Activated T-cell treated with anti-CD3 and anti-CD28 coated beads, Interleukin-2, amount 50 U/mL, for 48 hours (primary cell): Measurements from ENCODE around the gene COL20A1.

Experiments
- DNase-seq, 2 experiments: peaks; one replicate each; pipeline ENCODE4 v3.0.0-alpha.2; 2020

COL20A1 gene

DNA sequence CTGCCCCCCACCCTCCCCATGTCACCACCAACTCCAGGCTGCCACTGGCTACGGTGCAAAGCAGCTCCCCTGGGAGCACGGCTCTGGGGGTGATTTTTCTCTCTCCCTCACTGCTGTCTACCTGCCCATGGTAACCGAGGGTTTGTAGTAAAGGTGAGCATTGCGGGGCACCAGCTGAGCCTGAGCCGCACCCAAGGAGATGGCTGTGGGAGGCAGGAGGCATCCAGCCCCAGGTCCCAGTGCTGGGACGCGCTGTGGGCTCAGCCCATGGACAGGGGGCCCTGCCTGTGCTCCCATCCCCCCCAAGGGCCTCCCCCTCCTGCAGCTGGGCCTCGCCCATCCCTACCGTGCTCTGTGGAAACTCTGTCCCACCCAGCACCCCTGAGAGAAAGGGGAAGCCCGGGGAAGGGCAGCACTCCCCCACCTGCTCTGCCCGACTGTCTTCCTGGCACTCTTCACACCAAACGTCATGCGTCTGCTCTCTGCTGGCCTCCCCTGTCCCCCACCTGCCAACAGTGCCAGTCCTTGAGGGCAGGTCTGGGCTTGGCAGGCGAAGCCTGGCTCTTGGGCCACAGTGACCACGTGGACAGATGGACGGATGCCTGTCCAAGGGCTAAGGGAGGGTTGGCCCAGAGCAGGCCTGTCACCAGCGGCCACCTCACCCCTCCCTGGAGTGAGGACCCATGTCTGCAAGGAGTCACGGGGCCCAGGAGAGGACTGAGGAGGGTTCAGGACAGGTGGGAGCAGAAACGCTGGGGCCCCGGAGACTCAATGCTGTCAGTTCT is 72.0 kb downstream of the COL20A1 start:
- no peak for DNase-seq

GRCh38 chr20:63365601-63366389 is 72.8 kb downstream of the COL20A1 start:
- no peak for DNase-seq

GRCh38 chr20:63366390-63367365 is 73.7 kb downstream of the COL20A1 start:
- no peak for DNase-seq

DNA sequence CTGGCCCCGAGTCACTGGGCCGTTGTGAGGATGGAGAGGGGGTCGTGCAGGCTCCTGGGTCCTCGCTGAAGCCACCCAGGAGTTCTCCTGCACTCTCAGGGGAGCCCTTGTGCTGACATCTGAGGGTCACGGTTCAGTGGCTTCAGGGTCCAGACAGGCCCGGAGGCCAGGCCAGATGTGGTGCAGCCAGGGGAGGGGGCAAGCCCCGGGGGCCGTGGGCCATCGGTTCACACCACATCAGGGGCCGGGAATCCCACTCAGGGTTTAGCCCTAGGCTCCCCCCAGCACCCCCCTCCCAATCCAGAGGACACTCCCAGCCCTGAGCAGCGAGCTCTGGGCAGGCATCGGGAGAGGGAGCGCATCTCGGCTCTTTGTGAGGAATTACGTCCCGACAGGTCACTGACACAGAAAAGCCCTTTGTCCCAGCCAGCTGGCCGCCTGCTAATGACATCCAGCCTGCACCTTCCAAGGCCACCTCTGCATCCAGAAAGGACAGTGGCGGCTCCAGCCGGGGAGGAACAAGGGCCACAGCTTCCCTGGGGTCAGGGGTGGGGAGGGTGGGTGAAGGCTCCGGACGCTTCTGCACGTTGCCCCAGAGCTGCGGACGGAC is 74.6 kb downstream of the COL20A1 start:
- DNase-seq, result no peak

GRCh38 chr20:63368151-63368550 is 75.2 kb downstream of the COL20A1 start:
- DNase-seq, result no peak

- DNase-seq, result no peak
These were observed 76.1 kb downstream of the COL20A1 start for GRCh38 chr20:63369024-63369530.

GRCh38 chr20:63369724-63370617 is 77.0 kb downstream of the COL20A1 start:
- DNase-seq, result no peak

- no peak for DNase-seq
These were observed 77.7 kb downstream of the COL20A1 start for GRCh38 chr20:63370618-63371187.

GRCh38 chr20:63371291-63371865 is 78.4 kb downstream of the COL20A1 start:
- no peak for DNase-seq

- DNase-seq, result no peak
These were observed 80.2 kb downstream of the COL20A1 start for GRCh38 chr20:63372971-63373885.

DNA sequence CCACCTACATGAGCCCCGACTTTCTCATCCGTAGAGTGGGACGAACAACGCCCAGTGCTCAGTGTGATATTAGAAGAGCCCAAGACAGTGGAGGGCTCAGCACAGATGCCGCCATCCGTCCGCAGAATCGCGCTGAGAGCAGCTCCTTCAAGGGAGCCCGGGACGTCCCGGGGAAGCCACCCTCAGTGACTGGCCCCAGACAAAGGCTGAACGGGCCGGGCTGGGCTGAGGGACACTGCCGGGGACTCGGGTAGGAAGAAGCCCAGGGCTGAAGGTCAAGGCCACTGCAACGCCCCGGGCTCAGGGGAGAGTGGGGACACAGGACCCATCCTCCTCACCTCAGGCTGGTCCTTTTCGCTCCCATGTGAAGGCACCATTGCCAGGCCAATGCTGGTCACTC is 81.0 kb downstream of the COL20A1 start:
- DNase-seq, result no peak

DNA sequence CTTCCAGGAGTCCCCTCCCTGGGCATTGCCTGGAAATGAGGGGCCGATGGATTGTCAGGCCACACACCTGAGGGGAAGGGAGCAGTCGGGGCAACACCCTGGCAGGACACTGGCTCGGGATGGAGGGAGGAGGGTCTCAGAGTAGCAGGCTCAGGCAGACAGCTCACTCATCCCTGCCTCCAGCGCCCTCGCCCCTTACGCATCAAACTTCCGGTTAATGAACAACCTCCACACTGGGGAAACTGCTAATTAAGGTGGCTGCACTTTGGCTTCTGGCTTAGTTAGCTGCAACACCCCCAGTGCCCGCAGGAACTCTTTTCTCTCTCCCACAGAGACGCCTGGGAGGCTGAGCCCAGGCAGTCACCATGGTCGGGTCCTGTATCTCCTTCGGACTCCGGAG is 81.5 kb downstream of the COL20A1 start:
- no peak for DNase-seq

GRCh38 chr20:63375438-63375837 is 82.5 kb downstream of the COL20A1 start:
- no peak for DNase-seq

GRCh38 chr20:63376283-63377250 is 83.6 kb downstream of the COL20A1 start:
- DNase-seq, result no peak

DNA sequence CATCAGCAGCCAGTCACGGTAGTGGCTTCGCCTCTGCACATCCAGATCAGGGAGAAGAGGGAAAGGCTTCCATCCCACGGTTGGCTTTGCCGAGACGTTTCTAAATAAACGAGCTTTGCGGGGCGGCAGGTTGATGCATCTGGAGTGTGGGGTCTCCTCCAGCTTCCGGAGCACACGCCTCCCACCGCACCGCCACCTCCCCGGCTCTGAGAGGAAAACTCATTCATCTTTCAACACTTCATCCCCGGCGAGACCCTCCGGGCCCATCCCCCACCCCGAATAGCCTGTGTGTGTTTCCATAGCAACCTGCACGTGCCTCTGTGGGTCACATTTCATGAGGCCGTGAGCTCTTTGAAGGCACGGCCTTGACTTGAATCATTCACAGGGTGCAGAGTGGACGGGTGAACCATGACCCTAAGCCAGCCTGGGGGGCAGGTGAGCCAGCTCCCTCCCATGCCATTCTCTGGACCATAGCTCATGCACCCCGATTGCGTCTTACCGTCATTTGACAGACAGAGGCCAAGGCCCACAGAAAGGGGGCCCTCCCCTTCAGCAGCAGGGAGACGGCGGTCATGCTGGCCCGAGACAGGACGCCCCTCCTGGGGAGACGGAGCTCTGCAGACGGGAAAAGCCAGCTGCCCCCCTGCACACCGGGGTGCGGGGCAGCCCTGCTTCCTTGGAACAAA is 84.4 kb downstream of the COL20A1 start:
- no peak for DNase-seq

GRCh38 chr20:63377951-63378381 is 85.0 kb downstream of the COL20A1 start:
- DNase-seq, result no peak

DNA sequence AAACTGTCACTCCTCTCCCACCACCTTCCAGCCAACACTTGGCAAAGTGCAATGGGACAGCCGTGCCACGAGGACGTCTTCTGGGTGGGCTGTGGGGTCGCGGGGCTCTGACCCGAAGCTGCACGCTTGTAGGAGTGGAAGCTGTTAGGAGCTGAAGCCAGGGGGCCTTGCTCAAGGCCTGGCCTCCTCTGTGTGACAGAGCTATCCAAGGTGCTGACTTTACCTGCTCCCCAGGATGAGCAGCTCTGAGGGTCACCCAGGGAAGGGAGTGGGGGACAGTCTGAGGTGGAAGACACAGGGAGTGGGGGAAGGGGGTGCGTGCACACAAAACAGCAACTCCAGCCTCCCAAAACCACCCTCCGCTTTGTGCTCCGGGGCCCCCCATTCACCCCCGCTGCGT is 85.6 kb downstream of the COL20A1 start:
- no peak for DNase-seq
